ENCODE data around the gene TAGLN2.

The TAGLN2 gene

DNA sequence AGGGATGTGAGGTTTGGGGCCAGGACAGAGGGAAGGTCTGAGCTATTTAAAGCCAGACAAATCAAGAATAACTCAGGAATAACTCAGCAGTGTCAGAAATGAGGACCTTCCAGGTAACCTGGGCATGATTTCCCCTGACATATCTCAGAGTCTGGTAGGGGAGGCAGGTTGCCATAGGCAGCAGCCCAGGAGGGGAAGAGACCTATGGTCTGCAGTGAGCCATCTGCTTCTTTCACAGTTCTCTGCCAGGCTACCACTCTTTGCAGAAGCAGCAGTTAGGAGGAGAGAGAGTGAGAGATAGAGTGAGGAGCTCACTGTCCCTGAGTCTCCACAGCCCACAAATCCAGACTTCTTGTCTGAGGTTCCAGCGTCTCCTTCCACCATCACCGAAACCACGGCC lies 56.5 kb downstream of the TAGLN2 start:
- ATAC-seq, result no peak
